MCF 10A (cell line): ENCODE results near the gene PHOX2A. TPM values are rescaled to one million over a fixed set of nuclear protein-coding genes. Genes with fewer than 3 reads are reported as not detected.

ENCODE experiments used
- BruUV-seq: library from RNA; stranded (reverse); fragments of 400-500 nt; replicated peaks from 2 replicates; lab custom pipeline; 2021; lab: Mats Ljungman, UMichigan
- CTCF ChIA-PET: fragments of 300-600 bp; sonication (Branson Sonifier 250); formaldehyde crosslinking; extraction: SDS; loops from one replicate; lab custom pipeline; 2021; ENCODE audit warnings: antibody characterized with exemption, inconsistent platforms; lab: Yijun Ruan, JAX
- POLR2A ChIA-PET: fragments of 300-600, 350-650 bp; sonication (Branson Sonifier 250); formaldehyde crosslinking; extraction: SDS; loops from one replicate; lab custom pipeline; 2020; ENCODE audit warnings: antibody characterized with exemption, inconsistent platforms; lab: Yijun Ruan, JAX
- DNase-seq: peaks from one replicate; pipeline ENCODE4 v3.0.0-alpha.2; 2018; ENCODE audit not compliant: unreplicated experiment
- H3K27ac Mint-ChIP-seq: one replicate; pipeline ENCODE4 v1.8.0; 2022; ENCODE audit warnings: mild to moderate bottlenecking, low read depth, mixed read lengths; ENCODE audit not compliant: unreplicated experiment
- H3K27me3 Mint-ChIP-seq: one replicate; pipeline ENCODE4 v1.8.0; 2022; ENCODE audit warnings: mixed read lengths; ENCODE audit not compliant: insufficient read depth, unreplicated experiment
- H3K36me3 Mint-ChIP-seq: one replicate; pipeline ENCODE4 v1.8.0; 2022; ENCODE audit warnings: mild to moderate bottlenecking, moderate library complexity, mixed read lengths; ENCODE audit not compliant: insufficient read depth, unreplicated experiment
- H3K4me1 Mint-ChIP-seq: one replicate; pipeline ENCODE4 v1.8.0; 2022; ENCODE audit warnings: mixed read lengths; ENCODE audit not compliant: insufficient read depth, unreplicated experiment
- H3K4me3 Mint-ChIP-seq: one replicate; pipeline ENCODE4 v1.8.0; 2022; ENCODE audit warnings: mild to moderate bottlenecking, moderate library complexity, mixed read lengths; ENCODE audit not compliant: unreplicated experiment
- H3K9me3 Mint-ChIP-seq: one replicate; pipeline ENCODE4 v1.8.0; 2022; ENCODE audit warnings: mixed read lengths; ENCODE audit not compliant: unreplicated experiment
- CTCF ChIP-seq: fragments of 200-600 bp; IDR thresholded peaks from one replicate; pipeline ENCODE4 v1.8.0; 2022; ENCODE audit warnings: antibody characterized with exemption, mild to moderate bottlenecking; ENCODE audit not compliant: unreplicated experiment
- intact Hi-C: fragments of 100-400 bp; cut with micrococcal nuclease; formaldehyde crosslinking; loops from 2 replicates; pipeline ENCODE4 v1.14.1; 2022
- total RNA-seq: library from RNA; stranded (reverse); gene quantifications from 2 replicates; pipeline ENCODE4 v1.2.3, GENCODE V29; 2022

PHOX2A gene
- total RNA-seq, 1 experiment from 2014 or later: not detected

- Mint-ChIP-seq H3K4me1 (peaks cover 9% of the 10 kb centered on the region), H3K27ac (no peak overlapping the region), H3K9me3 (no peaks in the 10 kb centered on the region), H3K4me3 (no peak overlapping the region), H3K36me3 (peaks cover 66% of the 10 kb centered on the region), H3K27me3 (no peaks in the 10 kb centered on the region)
- intact Hi-C loops: loop anchor here (5.0 kb wide), 1 partner anchor 258 kb away; no protein-coding TSS in a partner anchor
- TF ChIP-seq CTCF: no peak
- no peak for DNase-seq
- CTCF ChIA-PET: interaction anchor here (0.5 to 3.6 kb wide), 7 partner anchors 13 to 250 kb away, joined by 3 to 12 read pairs (median 3); no protein-coding TSS in a partner anchor
- no TSS peak for BruUV-seq
- POLR2A ChIA-PET: interaction anchor here (0.6 to 3.3 kb wide), 5 partner anchors 10 to 220 kb away, joined by 3 to 25 read pairs (median 4); partner anchors contain the start of gene INPPL1
Measured at GRCh38 chr11:72235351-72236057, 8.5 kb downstream of the PHOX2A start.

DNA sequence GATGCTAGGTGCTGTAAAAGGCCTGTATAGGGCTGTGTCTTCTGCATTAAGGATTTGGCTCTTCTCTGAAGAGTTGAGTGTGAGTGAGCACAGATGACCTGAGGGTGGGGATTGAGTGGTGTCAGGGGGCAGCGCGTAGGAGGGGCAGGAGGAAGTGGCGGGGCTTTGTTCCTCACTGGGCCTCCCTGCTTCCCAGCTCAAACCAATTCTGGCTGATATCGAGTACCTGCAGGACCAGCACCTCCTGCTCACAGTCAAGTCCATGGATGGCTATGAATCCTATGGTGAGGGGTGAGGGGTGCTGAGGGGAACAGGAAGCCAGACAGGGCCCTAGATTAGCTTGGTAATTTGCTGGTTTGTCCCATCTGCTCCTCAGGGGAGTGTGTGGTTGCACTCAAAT is 9.1 kb downstream of the PHOX2A start:
- peaks cover 72% of the 10 kb centered on the region for H3K36me3 Mint-ChIP-seq
- H3K4me1 Mint-ChIP-seq: peaks cover 9% of the 10 kb centered on the region
- CTCF ChIA-PET: interaction anchor here (0.7 kb wide), 1 partner anchor 136 kb away, joined by 4 read pairs; no protein-coding TSS in a partner anchor
- DNase-seq: no peak
- TF ChIP-seq CTCF: no peak
- no peak overlapping the region for H3K4me3 Mint-ChIP-seq
- BruUV-seq: no TSS peak
- POLR2A ChIA-PET: interaction anchor here (0.6 to 3.3 kb wide), 3 partner anchors 10 to 257 kb away, joined by 3 to 25 read pairs (median 3); partner anchors contain the start of gene INPPL1
- H3K27ac Mint-ChIP-seq: no peak overlapping the region
- no peaks in the 10 kb centered on the region for H3K9me3 Mint-ChIP-seq
- no peaks in the 10 kb centered on the region for H3K27me3 Mint-ChIP-seq
- intact Hi-C loops: loop anchor here (5.0 kb wide), 1 partner anchor 258 kb away; no protein-coding TSS in a partner anchor

GRCh38 chr11:72234514-72234830 is 9.5 kb downstream of the PHOX2A start:
- Mint-ChIP-seq H3K27ac (no peak overlapping the region), H3K4me3 (no peak overlapping the region), H3K27me3 (no peaks in the 10 kb centered on the region), H3K9me3 (no peaks in the 10 kb centered on the region), H3K4me1 (peaks cover 7% of the 10 kb centered on the region), H3K36me3 (peaks cover 76% of the 10 kb centered on the region)
- ChIA-PET POLR2A (interaction anchor here (0.6 to 3.3 kb wide), 2 partner anchors 9 to 256 kb away, joined by 3 to 25 read pairs; partner anchors contain the start of gene INPPL1), CTCF (interaction anchor here (0.5 to 0.7 kb wide), 2 partner anchors 136 to 553 kb away, joined by 4 read pairs; no protein-coding TSS in a partner anchor)
- intact Hi-C loops: no loop called here
- no peak for DNase-seq
- no peak for TF ChIP-seq CTCF
- no TSS peak for BruUV-seq

DNA sequence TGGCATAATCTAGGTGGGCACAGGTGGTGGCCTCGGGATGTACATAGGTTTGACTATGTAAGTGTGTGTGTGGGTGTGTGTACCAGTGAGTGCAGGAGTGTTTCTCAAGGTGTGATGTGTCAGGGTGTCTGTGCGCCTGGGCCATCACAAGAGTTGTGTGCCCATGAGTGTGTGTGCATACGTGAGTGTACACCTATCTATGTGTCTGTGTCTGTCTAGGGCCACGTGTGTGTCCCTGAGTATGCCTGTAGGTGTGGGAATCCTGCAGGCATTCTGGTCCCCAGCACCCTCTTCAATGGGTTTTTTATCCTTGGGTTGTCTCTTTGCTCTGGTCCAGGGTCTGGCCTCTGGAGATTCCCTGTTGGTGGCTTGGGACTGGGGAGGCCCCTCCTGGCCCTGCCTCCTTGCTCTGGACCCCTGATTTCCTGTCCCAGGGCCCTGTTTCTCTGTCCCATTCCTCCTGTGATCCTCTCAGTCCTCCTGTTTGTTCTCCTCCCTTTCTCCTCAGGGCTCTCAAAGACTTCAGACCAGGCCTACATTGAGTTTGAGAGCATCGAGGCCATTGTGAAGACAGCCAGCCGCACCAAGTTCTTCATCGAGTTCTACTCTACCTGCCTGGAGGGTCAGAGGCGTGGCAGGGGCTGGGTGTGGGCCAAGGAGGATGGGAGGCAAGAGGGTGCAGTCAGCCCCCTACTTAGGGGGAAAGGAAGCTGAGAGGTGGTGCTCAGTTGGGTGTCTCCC is 10.0 kb downstream of the PHOX2A start:
- Mint-ChIP-seq H3K27me3 (no peaks in the 10 kb centered on the region), H3K36me3 (peaks cover 73% of the 10 kb centered on the region), H3K9me3 (no peaks in the 10 kb centered on the region), H3K4me1 (peaks cover 2% of the 10 kb centered on the region), H3K4me3 (peak overlapping the region; percentile 35), H3K27ac (no peak overlapping the region)
- intact Hi-C loops: no loop called here
- DNase-seq: no peak
- ChIA-PET CTCF (interaction anchor here (0.5 kb wide), 1 partner anchor 553 kb away, joined by 4 read pairs; no protein-coding TSS in a partner anchor), POLR2A (interaction anchor here (0.6 to 3.3 kb wide), 2 partner anchors 9 to 256 kb away, joined by 3 to 25 read pairs; partner anchors contain the start of gene INPPL1)
- BruUV-seq: no TSS peak
- TF ChIP-seq CTCF: no peak
